ENCODE measurements around the gene IDUA.

IDUA gene

GRCh38 chr4:955931-956381, 30.9 kb upstream of the IDUA start:
- DNase-seq (ENCODE audit: extremely low read depth in 1 of 2, low read depth in 1 of 2) = no peak

- no peak for DNase-seq (ENCODE audit: extremely low read depth in 1 of 2, low read depth in 1 of 2)
These were observed 30.2 kb upstream of the IDUA start for GRCh38 chr4:956531-957230.

GRCh38 chr4:957231-957580, 29.6 kb upstream of the IDUA start:
- no peak for DNase-seq (ENCODE audit: extremely low read depth in 1 of 2, low read depth in 1 of 2)

- no peak for DNase-seq (ENCODE audit: extremely low read depth in 1 of 2, low read depth in 1 of 2)
These were observed 29.1 kb upstream of the IDUA start for GRCh38 chr4:957581-958313.

DNA sequence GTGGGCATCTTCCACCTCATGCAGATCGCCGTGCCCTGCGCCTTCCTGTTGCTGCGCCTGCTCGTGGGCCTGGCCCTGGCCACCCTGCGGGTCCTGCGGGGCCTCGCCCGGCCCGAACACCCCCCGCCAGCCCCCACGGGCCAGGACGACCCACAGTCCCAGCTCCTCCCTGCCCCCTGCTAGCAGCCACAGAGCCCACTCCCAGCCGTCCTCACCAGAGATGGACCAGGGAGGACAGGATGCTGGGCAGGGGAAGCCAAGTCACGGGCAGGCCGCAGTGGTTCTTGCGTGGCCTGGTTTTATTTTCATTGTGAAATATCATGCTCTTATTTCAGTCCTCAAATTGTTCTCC, 28.6 kb upstream of the IDUA start:
- DNase-seq (ENCODE audit: extremely low read depth in 1 of 2, low read depth in 1 of 2) = no peak

DNA sequence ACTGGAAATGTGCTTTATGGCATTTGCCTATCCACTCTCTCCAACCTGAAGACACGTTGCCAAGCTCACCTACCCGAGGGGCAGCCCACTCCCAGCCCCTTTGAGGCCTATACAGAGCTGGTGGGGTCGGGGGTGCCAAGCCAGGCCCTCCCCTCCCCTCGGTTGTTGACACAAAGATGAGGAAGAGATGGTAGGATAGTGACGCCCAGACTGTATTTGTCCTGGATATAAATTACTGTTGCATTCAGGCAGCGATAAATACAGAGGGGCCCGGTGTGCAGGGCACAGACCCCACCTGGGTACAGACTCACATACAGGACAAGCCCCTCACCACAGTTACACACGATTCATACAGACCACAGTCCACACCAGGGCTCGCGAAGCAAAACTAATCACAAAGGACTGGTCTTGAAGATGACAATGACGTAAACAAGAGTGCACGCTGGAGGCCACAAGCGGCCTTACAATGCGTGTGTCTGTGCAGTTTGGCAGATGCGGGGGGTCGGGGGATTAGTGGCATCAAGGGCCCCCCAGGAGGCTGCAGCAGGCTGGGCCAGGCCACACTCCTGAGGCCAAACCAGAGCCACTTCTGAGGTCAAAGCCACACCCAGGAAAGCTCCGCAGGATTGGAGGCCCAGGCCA, 28.0 kb upstream of the IDUA start:
- DNase-seq (ENCODE audit: extremely low read depth in 1 of 2, low read depth in 1 of 2) = no peak

DNA sequence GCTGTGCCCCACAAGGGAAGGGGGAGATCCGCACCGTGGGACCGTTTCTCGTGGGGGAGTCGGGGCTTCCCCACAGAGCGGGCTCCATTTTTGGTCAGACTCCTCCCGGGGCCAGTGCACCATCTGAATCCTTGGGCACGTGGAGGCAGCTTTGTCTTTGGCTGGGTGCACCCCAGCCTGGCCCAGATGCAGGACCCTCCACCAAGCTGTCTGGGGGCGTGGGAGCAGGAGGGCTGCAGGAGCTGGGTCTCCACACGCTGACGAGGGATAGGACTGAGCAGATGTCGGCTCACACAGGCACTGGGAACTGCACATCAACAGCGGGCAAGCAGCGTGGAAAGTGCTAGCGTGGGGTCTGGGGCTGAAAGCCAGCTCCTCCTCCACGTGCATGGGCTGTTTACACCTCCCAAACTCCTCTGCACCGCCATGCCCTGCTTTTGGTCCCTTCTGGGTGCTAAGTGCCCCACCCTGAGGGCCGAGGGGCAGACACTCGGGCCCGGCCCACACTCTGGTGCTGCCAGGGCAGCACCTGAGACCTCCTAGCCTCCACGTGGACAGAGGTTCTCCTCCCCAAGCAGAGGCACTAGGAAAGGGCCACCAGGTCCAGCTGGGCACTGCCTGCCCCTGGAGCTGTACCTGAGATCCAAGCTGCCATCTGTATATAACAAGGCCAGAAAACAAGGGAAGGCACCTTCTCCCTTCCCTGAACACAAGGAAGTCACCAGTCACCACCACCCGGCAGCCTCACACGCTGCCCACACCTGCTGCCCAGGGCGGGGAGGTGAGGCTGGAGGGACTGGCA, 27.3 kb upstream of the IDUA start:
- DNase-seq (ENCODE audit: extremely low read depth in 1 of 2, low read depth in 1 of 2) = no peak

DNA sequence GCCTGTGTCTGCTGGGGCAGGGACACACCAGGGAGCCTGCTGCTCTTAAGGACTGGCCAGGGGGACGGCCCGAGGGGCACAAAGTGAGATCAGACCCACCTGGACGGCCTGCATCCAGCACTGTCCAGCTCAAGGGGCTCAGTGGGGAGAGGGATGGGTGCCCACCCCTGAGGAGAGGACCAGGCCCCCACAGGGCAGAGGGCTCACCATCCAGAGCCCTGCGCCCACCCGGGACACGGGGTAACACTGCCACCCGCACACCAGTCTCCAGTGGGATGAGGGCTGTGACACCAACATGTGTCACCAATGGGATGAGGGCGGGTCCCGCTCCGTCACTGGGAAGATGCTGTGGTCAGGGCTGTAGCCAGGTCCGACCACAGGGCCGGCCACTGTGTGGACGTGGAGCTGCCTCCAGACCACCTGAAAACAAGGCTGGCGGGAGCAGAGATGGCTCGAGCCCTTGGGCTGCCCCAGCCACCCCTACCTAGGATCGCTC, 26.7 kb upstream of the IDUA start:
- no peak for DNase-seq (ENCODE audit: extremely low read depth in 1 of 2, low read depth in 1 of 2)

GRCh38 chr4:960636-961350, 26.1 kb upstream of the IDUA start:
- DNase-seq (ENCODE audit: extremely low read depth in 1 of 2, low read depth in 1 of 2) = no peak

DNA sequence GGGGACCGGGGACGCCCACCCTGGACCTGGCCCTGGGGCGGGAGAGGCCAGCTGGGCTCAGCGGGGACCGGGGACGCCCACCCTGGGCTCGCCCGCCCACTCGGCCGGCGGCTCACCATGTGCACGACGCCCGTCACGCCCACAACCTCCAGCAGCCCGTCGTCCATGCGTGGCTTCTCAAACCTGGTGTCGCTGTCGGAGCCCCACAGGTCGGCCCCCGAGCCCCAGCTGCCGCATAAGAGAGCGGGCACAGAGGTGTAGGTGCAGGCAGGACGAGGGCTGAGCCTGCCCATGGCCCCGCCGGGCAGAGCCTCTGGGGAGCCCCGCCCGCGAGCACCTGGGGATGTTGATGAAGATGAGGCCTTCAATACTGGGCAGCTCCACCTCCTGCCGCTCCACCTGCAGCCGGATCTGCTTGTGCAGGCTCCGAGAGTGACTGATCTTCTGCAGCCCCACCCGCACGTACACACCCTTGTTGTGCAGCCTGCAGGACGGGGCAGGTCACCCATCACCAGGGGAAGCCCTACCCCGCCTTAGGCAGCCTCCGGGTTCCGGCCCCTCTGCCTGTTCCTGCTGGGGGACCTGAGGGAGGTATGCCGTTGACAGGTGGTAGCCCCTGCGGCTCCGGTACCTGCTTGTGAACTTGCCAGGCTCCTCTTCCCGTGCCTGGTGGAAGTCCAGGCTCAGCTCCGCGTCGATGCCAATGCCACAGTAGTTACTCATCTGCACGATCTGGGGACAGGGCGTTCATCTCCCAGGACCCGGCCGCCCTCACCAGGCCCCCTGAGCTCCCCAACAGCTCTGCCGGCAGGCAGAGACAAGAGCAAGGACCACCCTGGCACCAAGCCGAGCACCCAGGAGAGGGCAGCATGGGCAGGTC, 25.3 kb upstream of the IDUA start:
- no peak for DNase-seq (ENCODE audit: extremely low read depth in 1 of 2, low read depth in 1 of 2)

DNA sequence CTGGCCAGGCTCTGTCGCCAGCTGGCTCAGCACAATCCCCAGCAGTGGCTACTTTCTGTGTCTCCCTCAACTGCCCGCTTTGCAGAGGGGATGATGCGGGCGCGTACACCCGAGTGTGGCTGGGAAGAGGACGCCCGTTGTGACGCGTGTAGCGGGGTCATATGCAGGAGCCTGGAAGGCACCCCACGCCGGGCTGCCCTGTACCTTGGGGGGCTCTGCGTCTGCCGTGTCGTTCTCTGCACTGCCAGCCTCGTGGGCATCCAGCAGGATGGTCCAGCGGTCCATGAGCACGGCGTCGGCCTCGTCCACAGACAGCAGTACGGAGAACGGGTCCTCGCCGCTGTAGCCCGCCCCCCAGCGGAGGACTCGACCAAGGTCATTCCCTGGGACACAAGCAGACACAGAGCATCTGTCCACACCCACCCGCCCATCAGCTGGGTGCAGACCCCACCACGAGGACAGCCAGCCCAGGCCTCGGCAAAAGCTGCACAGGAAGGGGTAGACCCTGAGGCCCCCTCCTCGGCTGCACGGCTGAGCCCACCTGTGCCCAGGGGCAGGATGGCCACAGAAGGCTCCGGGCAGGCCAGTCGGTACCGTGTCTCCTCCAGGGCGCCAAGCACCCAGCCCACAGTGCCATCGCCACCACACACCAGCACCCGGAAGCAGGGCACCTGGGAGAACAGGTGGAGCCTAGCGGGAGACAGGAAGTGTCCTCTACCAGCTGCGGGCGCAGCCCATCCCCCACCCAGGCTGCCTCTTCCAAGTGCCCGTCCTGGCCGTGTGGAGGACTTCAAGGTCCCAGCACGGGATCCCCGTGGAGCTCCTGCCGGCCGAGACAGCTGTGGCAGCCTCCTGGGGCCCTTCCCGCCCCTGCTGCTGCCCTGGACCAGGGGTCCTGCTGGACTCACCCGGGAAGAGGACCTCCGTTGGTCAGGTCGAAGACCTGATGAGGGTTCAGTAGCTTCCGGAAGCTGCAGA, 24.3 kb upstream of the IDUA start:
- DNase-seq (ENCODE audit: extremely low read depth in 1 of 2, low read depth in 1 of 2) = no peak

DNA sequence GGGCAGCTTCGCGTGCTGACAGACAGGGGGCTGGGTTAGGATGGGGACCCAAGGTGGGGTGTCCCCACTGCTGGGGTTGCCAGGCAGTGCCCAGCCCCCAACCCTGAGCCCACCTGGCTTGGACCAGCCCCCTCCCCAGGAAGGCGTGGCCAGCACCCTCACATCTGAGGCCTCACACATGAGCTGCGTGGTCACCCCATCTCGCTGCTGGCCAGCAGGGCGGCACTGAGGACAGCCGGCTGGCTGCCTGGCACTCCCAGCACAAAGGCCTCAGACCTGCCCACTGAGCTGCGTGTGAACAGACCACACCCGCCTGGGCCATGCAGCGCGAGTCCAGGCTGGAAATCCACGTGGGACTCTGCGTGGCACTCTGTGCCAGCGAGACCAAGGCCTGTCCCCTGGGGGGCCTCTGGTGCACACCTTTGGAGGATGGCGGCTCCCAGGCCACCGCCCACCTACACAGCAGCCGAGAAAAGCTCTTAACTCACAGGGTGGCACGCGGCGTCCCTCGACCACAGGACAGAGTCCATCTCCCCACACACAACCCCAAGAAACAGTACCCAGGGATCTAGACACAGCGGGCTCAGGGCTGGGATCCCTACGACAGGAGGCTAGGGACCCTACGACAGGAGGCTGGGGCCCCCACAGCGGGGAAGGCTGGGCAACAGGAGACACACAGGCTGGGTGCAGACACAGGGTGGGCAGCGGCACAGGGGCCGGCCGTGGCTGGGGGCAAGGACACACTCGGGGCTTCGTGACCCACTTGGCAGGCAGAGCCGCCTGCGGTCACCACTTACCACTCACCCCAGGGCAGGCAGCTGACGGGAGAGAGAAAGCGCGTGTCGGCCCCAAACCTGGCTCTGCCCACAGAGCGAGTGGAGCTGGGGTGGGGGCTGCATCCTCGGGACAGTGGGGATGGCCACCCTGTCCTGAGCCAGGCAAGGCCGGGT, 23.3 kb upstream of the IDUA start:
- DNase-seq (ENCODE audit: extremely low read depth in 1 of 2, low read depth in 1 of 2) = no peak

DNA sequence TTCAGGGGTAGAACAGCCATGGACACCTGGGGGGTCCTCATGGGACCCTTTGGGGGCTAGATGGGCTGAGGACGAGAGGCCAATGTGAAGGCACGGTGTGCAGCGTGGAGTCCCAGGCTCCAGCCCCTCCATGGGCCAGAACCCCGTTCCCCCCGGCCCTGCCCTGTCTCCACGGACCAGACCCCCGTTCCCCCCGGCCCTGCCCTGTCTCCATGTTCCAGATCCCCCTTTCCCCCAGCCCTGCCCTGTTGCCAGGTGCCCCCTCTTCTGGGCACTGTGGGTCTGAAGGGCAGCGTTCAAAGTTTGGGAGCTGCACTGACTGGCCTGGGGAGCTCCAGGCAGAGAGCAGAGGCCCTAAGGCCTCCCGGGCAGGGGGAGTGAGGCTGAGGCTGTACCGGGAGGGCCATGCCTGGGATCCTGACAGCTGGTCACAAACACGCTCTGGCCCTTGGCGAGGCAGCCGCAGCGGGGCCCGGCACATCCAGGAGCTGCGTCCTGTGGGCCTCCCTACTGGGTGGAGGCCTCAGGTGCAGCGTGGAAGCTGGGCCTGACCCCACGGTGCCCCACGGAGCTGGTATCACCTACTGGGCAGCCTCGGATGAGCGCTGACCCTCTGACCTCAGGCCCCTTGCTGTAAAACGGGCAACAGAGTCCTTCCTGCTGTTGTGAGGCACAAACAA, 22.4 kb upstream of the IDUA start:
- no peak for DNase-seq (ENCODE audit: extremely low read depth in 1 of 2, low read depth in 1 of 2)

DNA sequence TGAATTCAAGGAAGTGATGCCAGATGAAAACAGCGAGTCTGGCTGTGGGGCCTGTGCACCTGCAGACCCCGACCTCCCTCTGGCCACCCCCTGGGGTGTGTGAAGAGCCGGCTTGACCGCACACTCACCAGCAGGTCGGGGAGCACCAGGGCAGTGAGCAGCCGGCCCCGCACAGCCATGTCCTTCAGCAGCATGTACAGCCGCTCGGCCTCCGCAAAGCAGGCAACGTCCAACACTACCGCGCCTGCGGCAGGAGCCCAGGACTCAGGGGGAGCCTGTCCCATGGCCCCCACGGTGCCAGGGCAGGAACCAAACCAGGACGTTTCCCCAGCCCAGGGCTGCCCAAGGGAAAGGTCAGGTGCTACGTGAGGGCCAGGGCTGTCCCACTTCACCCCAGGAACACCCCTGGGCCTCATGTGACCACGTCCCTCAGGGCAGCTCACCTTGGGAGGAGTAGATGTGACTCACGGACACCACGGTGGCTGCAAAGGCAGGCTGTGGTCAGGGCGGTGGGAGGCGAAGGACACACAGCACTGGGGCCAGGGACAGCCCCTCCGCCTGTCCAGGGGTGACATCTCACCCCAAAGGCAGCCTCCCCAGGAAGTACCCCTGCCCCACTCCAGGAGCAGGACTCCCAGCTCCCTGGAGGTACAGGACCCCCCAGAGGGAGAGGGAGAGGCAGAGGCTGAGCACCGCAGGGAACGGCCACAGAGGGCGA, 21.6 kb upstream of the IDUA start:
- DNase-seq (ENCODE audit: extremely low read depth in 1 of 2, low read depth in 1 of 2) = no peak

GRCh38 chr4:965766-966134, 21.1 kb upstream of the IDUA start:
- no peak for DNase-seq (ENCODE audit: extremely low read depth in 1 of 2, low read depth in 1 of 2)
